ENCODE measurements around the gene ELMO3. TPM values are rescaled to one million over a fixed set of nuclear protein-coding genes. Genes with fewer than 3 reads are reported as not detected.

ELMO3 gene
- total and polyA plus RNA-seq, 4 donors, result 6.5 to 22.5 (median 15.5) TPM

- Histone ChIP-seq H3K4me1 (ENCODE audit: control insufficient read depth in 5 of 5, insufficient read depth in 5 of 5, low read length in 5 of 5) (peaks cover 6 to 18% (median 15%) of the 10 kb centered on the region in 5 donors), H3K4me3 (no peak overlapping the region), H3K9me3 (ENCODE audit: control insufficient read depth in 4 of 4, insufficient read depth in 3 of 4, low read length in 3 of 4) (no peaks in the 10 kb centered on the region), H3K9ac (ENCODE audit: insufficient read depth in 1 of 2, low read length in 2 of 2) (no peak overlapping the region), H3K27ac (ENCODE audit: low read depth in 1 of 2, low read length in 1 of 2) (no peak overlapping the region), H3K27me3 (ENCODE audit: control insufficient read depth in 3 of 3, insufficient read depth in 3 of 3, low read length in 2 of 3) (no peaks in the 10 kb centered on the region), H3K36me3 (ENCODE audit: control insufficient read depth in 4 of 4, insufficient read depth in 4 of 4, low read length in 4 of 4) (peaks cover 3 to 64% (median 58%) of the 10 kb centered on the region in 4 donors)
- 89 to 94% methylated on average over 41 to 50 of the region's 50 CpGs for WGBS, 2 donors
- no peak for ATAC-seq (ENCODE audit: insufficient read depth, low FRiP score)
- TF ChIP-seq CTCF (IDR thresholded peaks at IDR 0.05; ENCODE audit: control extremely low read depth, extremely low read depth), result no peak
- DNase-seq, result peak in 1 of 3 donors; percentile 58
Measured at GRCh38 chr16:67236563-67237395, 37.8 kb downstream of the ELMO3 start.

GRCh38 chr16:67237396-67238277 lies 38.7 kb downstream of the ELMO3 start:
- WGBS, 2 donors, result 87 to 93% methylated on average over 16 of the region's 16 CpGs
- Histone ChIP-seq H3K9ac (ENCODE audit: insufficient read depth in 1 of 2, low read length in 2 of 2) (no peak overlapping the region), H3K4me3 (no peak overlapping the region), H3K27me3 (ENCODE audit: control insufficient read depth in 3 of 3, insufficient read depth in 3 of 3, low read length in 2 of 3) (no peaks in the 10 kb centered on the region), H3K36me3 (ENCODE audit: control insufficient read depth in 4 of 4, insufficient read depth in 4 of 4, low read length in 4 of 4) (peaks cover 3 to 62% (median 58%) of the 10 kb centered on the region in 4 donors), H3K4me1 (ENCODE audit: control insufficient read depth in 5 of 5, insufficient read depth in 5 of 5, low read length in 5 of 5) (peaks cover 6 to 26% (median 22%) of the 10 kb centered on the region in 5 donors), H3K27ac (ENCODE audit: low read depth in 1 of 2, low read length in 1 of 2) (no peak overlapping the region), H3K9me3 (ENCODE audit: control insufficient read depth in 4 of 4, insufficient read depth in 3 of 4, low read length in 3 of 4) (no peaks in the 10 kb centered on the region)
- no peak for ATAC-seq (ENCODE audit: insufficient read depth, low FRiP score)
- TF ChIP-seq CTCF (IDR thresholded peaks at IDR 0.05; ENCODE audit: control extremely low read depth, extremely low read depth), result no peak
- DNase-seq, result no peak

GRCh38 chr16:67238278-67238575 lies 39.3 kb downstream of the ELMO3 start:
- Histone ChIP-seq H3K27ac (ENCODE audit: low read depth in 1 of 2, low read length in 1 of 2) (no peak overlapping the region), H3K4me3 (no peak overlapping the region), H3K36me3 (ENCODE audit: control insufficient read depth in 4 of 4, insufficient read depth in 4 of 4, low read length in 4 of 4) (peaks cover 3 to 60% (median 57%) of the 10 kb centered on the region in 4 donors), H3K4me1 (ENCODE audit: control insufficient read depth in 5 of 5, insufficient read depth in 5 of 5, low read length in 5 of 5) (peaks cover 6 to 27% (median 24%) of the 10 kb centered on the region in 5 donors), H3K27me3 (ENCODE audit: control insufficient read depth in 3 of 3, insufficient read depth in 3 of 3, low read length in 2 of 3) (no peaks in the 10 kb centered on the region), H3K9ac (ENCODE audit: insufficient read depth in 1 of 2, low read length in 2 of 2) (no peak overlapping the region), H3K9me3 (ENCODE audit: control insufficient read depth in 4 of 4, insufficient read depth in 3 of 4, low read length in 3 of 4) (no peaks in the 10 kb centered on the region)
- DNase-seq (no peak), ATAC-seq (ENCODE audit: insufficient read depth, low FRiP score) (no peak)
- WGBS, 2 donors, result 98 to 99% methylated on average over 3 of the region's 3 CpGs
- TF ChIP-seq CTCF (IDR thresholded peaks at IDR 0.05; ENCODE audit: control extremely low read depth, extremely low read depth), result no peak

Measured in lung (tissue), 12 donors.